ENCODE measurements around the gene UTP25. TPM values are rescaled to one million over a fixed set of nuclear protein-coding genes. Genes with fewer than 3 reads are reported as not detected.
A peak's percentile ranks its signal among the peaks of the same experiment; 100 is the strongest.

Gene UTP25
- total and polyA plus RNA-seq, 2 of the 4 experiments (the other 2 are of a cell fraction) = 7.1 to 17.4 TPM

GRCh38 chr1:209873067-209873799 is 45.5 kb downstream of the UTP25 start:
- Histone ChIP-seq H3K23ac (ENCODE audit: low read depth, low read length) (no peak overlapping the region), H3K27ac (ENCODE audit: insufficient read depth, low read length) (no peak overlapping the region), H4K5ac (ENCODE audit: low read depth, low read length) (no peak overlapping the region), H3K4me2 (ENCODE audit: low read depth, low read length) (peak overlapping the region; percentile 30; the same call in 1 of the 2 replicates), H3K9ac (ENCODE audit: low read depth, low read length) (no peak overlapping the region), H2BK20ac (ENCODE audit: low read depth, low read length) (no peak overlapping the region), H2BK15ac (ENCODE audit: low read depth, low read length) (no peak overlapping the region), H3K4ac (ENCODE audit: low read depth, low read length) (no peak overlapping the region), H4K8ac (ENCODE audit: low read depth in 2 of 2, low read length in 2 of 2) (no peak overlapping the region), H2AFZ (replicated peaks; ENCODE audit: low read length, poor library complexity) (no peak overlapping the region), H3K79me1 (ENCODE audit: low read depth in 1 of 2, low read length in 2 of 2) (no peaks in the 10 kb centered on the region), H3K4me1 (ENCODE audit: control insufficient read depth, insufficient read depth, low read length) (peaks cover 2% of the 10 kb centered on the region; the same call in 1 of the 2 replicates), H2AK9ac (replicated peaks; ENCODE audit: low read depth, low read length, poor library complexity) (no peak overlapping the region), H3K14ac (replicated peaks; ENCODE audit: low read depth, low read length) (no peak overlapping the region), H2AK5ac (ENCODE audit: low read depth, low read length) (no peak overlapping the region), H3K18ac (ENCODE audit: low read depth, low read length) (no peak overlapping the region), H4K20me1 (ENCODE audit: insufficient read depth, low read length) (no peaks in the 10 kb centered on the region), H2BK5ac (ENCODE audit: low read depth, low read length, poor library complexity, severe bottlenecking) (no peak overlapping the region), H3K9me3 (ENCODE audit: control insufficient read depth, insufficient read depth, low read length) (no peaks in the 10 kb centered on the region), H3K36me3 (ENCODE audit: control insufficient read depth, insufficient read depth, low read length) (no peaks in the 10 kb centered on the region), H2BK120ac (ENCODE audit: low read depth, low read length) (no peak overlapping the region), H3K27me3 (ENCODE audit: control insufficient read depth, insufficient read depth, low read length) (no peaks in the 10 kb centered on the region), H3K56ac (ENCODE audit: extremely low read depth, insufficient read depth, low read length) (no peak overlapping the region), H3K4me3 (ENCODE audit: insufficient read depth, low read depth, low read length) (no peak overlapping the region), H3K9me1 (ENCODE audit: insufficient read depth, low read length) (no peaks in the 10 kb centered on the region; the same call in 1 of the 2 replicates), H4K91ac (ENCODE audit: insufficient read depth, low read depth, low read length) (no peak overlapping the region)
- TF ChIP-seq POLR2A (IDR thresholded peaks at IDR 0.05; ENCODE audit: low read depth, low read length) (no peak), MAZ (IDR thresholded peaks at IDR 0.05; ENCODE audit: borderline replicate concordance, low read depth, low read length) (no peak), ELK1 (IDR thresholded peaks at IDR 0.05; ENCODE audit: borderline replicate concordance, low read depth, low read length) (no peak), BHLHE40 (IDR thresholded peaks at IDR 0.05; ENCODE audit: low read depth, low read length) (no peak), USF2 (IDR thresholded peaks at IDR 0.05; ENCODE audit: low read depth, low read length) (no peak), FOS (IDR thresholded peaks at IDR 0.05; ENCODE audit: low read depth, low read length) (no peak), MAFK (IDR thresholded peaks at IDR 0.05; ENCODE audit: low read depth, low read length) (no peak), CHD1 (IDR thresholded peaks at IDR 0.05; ENCODE audit: low read depth, low read length) (no peak)
- no CpG with 5 or more reads among the region's 3 CpGs for WGBS, 2 experiments (ENCODE audit: extremely low coverage in 2 of 2, insufficient read length in 1 of 2)
- in situ Hi-C loops (cut with MboI; ENCODE audit: low sequenced_read_pairs) (loop anchor here (5.0 to 25.0 kb wide), 2 partner anchors 114 to 439 kb away; no protein-coding TSS in a partner anchor), dilution Hi-C loops (cut with HindIII; ENCODE audit: low sequenced_read_pairs, unreplicated experiment) (no loop called here), intact Hi-C loops (cut with micrococcal nuclease) (no loop called here)
- POLR2A ChIA-PET (ENCODE audit: unreplicated experiment) = no interaction called here
- DNase-seq = peak; percentile 27
- no peak for ATAC-seq (ENCODE audit: low read depth)
- CTCF ChIA-PET = interaction anchor here (1.7 kb wide), 1 partner anchor 12 kb away, joined by 7 read pairs; no protein-coding TSS in a partner anchor
- no TSS peak for BruUV-seq (replicated peaks)
